ENCODE measurements around the gene SINHCAF.

DNA sequence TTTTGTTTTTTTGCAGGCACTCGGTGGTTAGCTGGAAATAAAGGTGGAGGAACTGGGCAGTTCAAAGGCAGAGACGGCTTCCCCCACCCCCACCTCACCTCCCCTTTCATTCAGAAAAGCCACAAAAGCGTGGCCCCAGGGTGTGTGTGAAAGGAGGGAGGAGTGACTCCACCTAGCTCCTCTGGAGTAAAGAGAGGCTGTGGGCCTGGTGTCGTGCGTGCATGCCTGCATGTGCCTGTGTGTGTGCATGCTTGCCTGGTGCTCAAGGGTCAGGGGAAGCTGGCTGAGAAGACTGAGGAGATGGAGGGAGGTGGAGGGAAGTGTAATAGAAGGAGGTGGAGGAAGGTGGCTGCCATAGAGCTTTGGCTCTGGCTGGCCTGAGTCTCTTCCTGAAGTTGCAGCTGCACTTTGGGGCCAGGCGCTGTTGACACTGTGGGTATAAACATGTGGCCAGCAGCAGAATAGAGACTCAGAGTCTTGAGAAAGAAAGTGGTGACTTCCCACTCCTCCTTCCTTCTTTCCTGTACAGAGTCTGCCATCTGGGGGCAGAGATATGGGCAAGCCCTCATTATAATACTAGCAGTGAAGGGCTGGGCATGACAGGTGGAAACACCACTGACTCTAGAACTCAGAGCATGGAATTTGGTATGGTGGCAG is 36.9 kb upstream of the SINHCAF start:
- no peak for TF ChIP-seq POLR2A (IDR thresholded peaks at IDR 0.05)
- TF ChIP-seq POLR2AphosphoS5 (IDR thresholded peaks at IDR 0.05) = no peak
- TF ChIP-seq EP300 (IDR thresholded peaks at IDR 0.05) = no peak
